SK-N-SH (cell line): Measurements from ENCODE around the gene CTNNA3. TPM values are rescaled to one million over a fixed set of nuclear protein-coding genes. Genes with fewer than 3 reads are reported as not detected.

Experiments used
- CTCF ChIA-PET: fragments of 300-600, 350-600 bp; formaldehyde crosslinking; extraction: SDS; loops from one replicate; lab custom pipeline; 2021; lab: Yijun Ruan, JAX
- POLR2A ChIA-PET: fragments of 350-600 bp; sonication (Branson Sonifier 250); formaldehyde crosslinking; extraction: SDS; loops from one replicate; lab custom pipeline; 2020; ENCODE audit warnings: antibody characterized with exemption, inconsistent platforms; lab: Yijun Ruan, JAX
- DNase-seq: peaks from one replicate; pipeline ENCODE4 v3.0.0; 2012
- H2AFZ ChIP-seq: fragments of 200-600 bp; sonication (generic); 2 replicates; pipeline ENCODE4 v1.8.1; 2016; ENCODE audit warnings: antibody characterized with exemption, mild to moderate bottlenecking, low read depth
- H3F3A ChIP-seq: fragments of 200-600 bp; sonication (generic); replicated peaks from 2 replicates; pipeline ENCODE3; 2016; ENCODE audit warnings: antibody characterized with exemption, mild to moderate bottlenecking; ENCODE audit not compliant: insufficient read depth
- H3K27ac ChIP-seq, 2 experiments: fragments of 200-500 bp in 1 of 2; fragments of 200-600 bp in 1 of 2; sonication (Bioruptor generic) in 1 of 2; sonication (generic), shearing (Covaris generic) in 1 of 2; 2 replicates each; pipeline versions ENCODE4 v1.5.1 to v1.6.1; 2014 to 2016; ENCODE audit warnings: low read depth in 2 of 2, inconsistent platforms in 1 of 2, low read length in 1 of 2, mild to moderate bottlenecking in 1 of 2, mixed read lengths in 1 of 2
- H3K27me3 ChIP-seq: fragments of 200-600 bp; sonication (generic), shearing (Covaris generic); 2 replicates; pipeline ENCODE4 v1.6.1; 2016; ENCODE audit warnings: mixed run types; ENCODE audit not compliant: insufficient read depth
- H3K36me3 ChIP-seq, 2 experiments: fragments of 200-500 bp in 1 of 2; fragments of 200-600 bp in 1 of 2; sonication (Bioruptor generic) in 1 of 2; sonication (generic) in 1 of 2; replicated peaks in 1 of 2; 2 replicates each; pipeline versions ENCODE3 to v1.5.1; 2014 to 2016; ENCODE audit warnings: low read length in 1 of 2, mild to moderate bottlenecking in 1 of 2; ENCODE audit not compliant: insufficient read depth in 2 of 2, control insufficient read depth in 1 of 2
- H3K4me1 ChIP-seq, 2 experiments: fragments of 200-500 bp in 1 of 2; fragments of 200-600 bp in 1 of 2; sonication (Bioruptor generic) in 1 of 2; sonication (generic), shearing (Covaris generic) in 1 of 2; 2 replicates each; pipeline versions ENCODE4 v1.5.1 to v1.6.1; 2014 to 2016; ENCODE audit warnings: low read depth in 1 of 2, low read length in 1 of 2, mixed run types in 1 of 2; ENCODE audit not compliant: insufficient read depth in 2 of 2, control insufficient read depth in 1 of 2
- H3K4me2 ChIP-seq: fragments of 200-600 bp; sonication (generic), shearing (Covaris generic); 2 replicates; pipeline ENCODE4 v1.6.1; 2017; ENCODE audit warnings: mixed run types
- H3K4me3 ChIP-seq, 2 experiments: fragments of 200-500 bp in 1 of 2; fragments of 200-600 bp in 1 of 2; sonication (Bioruptor generic) in 1 of 2; sonication (generic), shearing (Covaris generic) in 1 of 2; 2 replicates each; pipeline versions ENCODE4 v1.5.1 to v1.8.1; 2014 to 2016; ENCODE audit warnings: low read depth in 2 of 2, inconsistent platforms in 1 of 2, low read length in 1 of 2, mild to moderate bottlenecking in 1 of 2, mixed read lengths in 1 of 2, moderate library complexity in 1 of 2
- H3K79me2 ChIP-seq: fragments of 200-600 bp; sonication (generic); 2 replicates; pipeline ENCODE4 v1.8.1; 2017; ENCODE audit warnings: mild to moderate bottlenecking; ENCODE audit not compliant: insufficient read depth
- H3K9ac ChIP-seq: fragments of 200-600 bp; sonication (generic); 2 replicates; pipeline ENCODE4 v1.6.1; 2017; ENCODE audit warnings: mixed run types
- H3K9me2 ChIP-seq: fragments of 200-600 bp; sonication (generic); 2 replicates; pipeline ENCODE4 v1.6.1; 2017; ENCODE audit warnings: mixed run types
- H3K9me3 ChIP-seq: fragments of 200-600 bp; sonication (generic); 2 replicates; pipeline ENCODE4 v1.6.1; 2017; ENCODE audit warnings: mixed run types, mild to moderate bottlenecking, moderate library complexity
- H4K20me1 ChIP-seq: fragments of 200-600 bp; sonication (generic); 2 replicates; pipeline ENCODE4 v1.6.1; 2017; ENCODE audit warnings: mild to moderate bottlenecking, mixed run types; ENCODE audit not compliant: insufficient read depth
- CHD2 ChIP-seq: fragments of 150-350 bp; IDR thresholded peaks from 2 replicates; pipeline ENCODE4 v1.6.1; 2018; ENCODE audit warnings: low read length; ENCODE audit not compliant: partially characterized antibody
- EP300 ChIP-seq, 2 experiments: IDR thresholded peaks; 2 replicates each; pipeline versions ENCODE4 v1.4.0 to v1.6.1; 2012; ENCODE audit warnings: borderline replicate concordance in 1 of 2, low read depth in 1 of 2, low read length in 1 of 2
- FOSL2 ChIP-seq: IDR thresholded peaks from 2 replicates; pipeline ENCODE4 v1.4.0; 2012; ENCODE audit warnings: low read depth, mild to moderate bottlenecking, moderate library complexity, borderline replicate concordance
- FOXJ3 ChIP-seq: sonication (generic); formaldehyde crosslinking; IDR thresholded peaks from 2 replicates; pipeline ENCODE4 v1.5.1; 2020; ENCODE audit warnings: mild to moderate bottlenecking, missing genetic modification reagents
- JUND ChIP-seq: IDR thresholded peaks from 2 replicates; pipeline ENCODE4 v1.4.0; 2012
- SIN3A ChIP-seq: IDR thresholded peaks from 2 replicates; pipeline ENCODE4 v1.6.1; 2012; ENCODE audit warnings: low read depth, mild to moderate bottlenecking, low read length, moderate library complexity, borderline replicate concordance
- WGBS: methylation state at CpG from one replicate; pipeline ENCODE4 v1.1.6; 2017; ENCODE audit warnings: low lambda C conversion rate; 5-methylcytosine and 5-hydroxymethylcytosine counted together
- polyA plus RNA-seq, 3 experiments: library from polyadenylated mRNA; depleted of rRNA; stranded (reverse); fragments of >200 nt; gene quantifications; 2 replicates each; pipeline ENCODE4 v1.2.3, GENCODE V29; 2012
- TF ChIP-seq, protein P1 (sequence below): IDR thresholded peaks from 2 replicates; pipeline ENCODE4 v1.4.0; 2012; ENCODE audit warnings: low read depth
- TF ChIP-seq, protein P2 (sequence below): fragments of 200-600 bp; sonication (generic); IDR thresholded peaks from 2 replicates; pipeline ENCODE4 v1.6.1; 2017; ENCODE audit warnings: antibody characterized with exemption, mild to moderate bottlenecking, moderate library complexity
- TF ChIP-seq, protein P3 (sequence below): fragments of 150-350 bp; IDR thresholded peaks from 2 replicates; pipeline ENCODE4 v1.6.1; 2017; ENCODE audit warnings: antibody characterized with exemption, low read length, low read depth, borderline replicate concordance

Gene CTNNA3
- polyA plus RNA-seq, 1 of the 3 experiments (the other 2 are of a cell fraction): not detected

DNA sequence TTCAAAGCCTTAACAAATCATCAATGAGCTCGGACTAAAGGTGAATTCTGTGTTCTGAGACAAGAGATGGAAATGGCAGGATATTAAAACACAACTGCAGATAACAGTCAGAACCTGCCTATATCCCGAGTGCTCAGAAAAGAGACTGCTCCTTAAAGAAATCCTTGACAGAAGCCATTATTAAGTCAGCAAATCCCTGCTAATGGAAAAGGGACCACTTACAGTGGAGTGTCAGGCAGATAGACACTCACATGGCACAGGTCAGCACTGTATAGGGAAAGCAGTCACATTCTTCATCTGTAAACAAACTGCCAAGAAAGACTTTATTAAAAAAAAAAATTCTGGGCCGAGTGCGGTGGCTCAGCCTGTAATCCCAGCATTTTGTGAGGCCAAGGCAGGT is 917.6 kb downstream of the CTNNA3 start:
- Histone ChIP-seq H3K9me2 (no peaks in the 10 kb centered on the region), H3K4me2 (no peak overlapping the region), H4K20me1 (no peaks in the 10 kb centered on the region), H3K79me2 (no peaks in the 10 kb centered on the region), H3K36me3 (no peaks in the 10 kb centered on the region), H3K27ac (no peak overlapping the region), H2AFZ (no peak overlapping the region), H3K4me3 (no peak overlapping the region), H3K4me1 (no peaks in the 10 kb centered on the region), H3K27me3 (no peaks in the 10 kb centered on the region; the same call in 1 of the 2 replicates), H3K9me3 (no peaks in the 10 kb centered on the region), H3F3A (no peaks in the 10 kb centered on the region), H3K9ac (no peak overlapping the region)
- ChIA-PET POLR2A (no interaction called here), CTCF (no interaction called here)
- TF ChIP-seq, protein P1, sequence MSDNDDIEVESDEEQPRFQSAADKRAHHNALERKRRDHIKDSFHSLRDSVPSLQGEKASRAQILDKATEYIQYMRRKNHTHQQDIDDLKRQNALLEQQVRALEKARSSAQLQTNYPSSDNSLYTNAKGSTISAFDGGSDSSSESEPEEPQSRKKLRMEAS: no peak
- 18% methylated on average over 4 of the region's 4 CpGs for WGBS
- DNase-seq: no peak

GRCh38 chr10:66777665-66778064 is 918.3 kb downstream of the CTNNA3 start:
- ChIA-PET POLR2A (no interaction called here), CTCF (interaction anchor here (0.6 kb wide), 1 partner anchor 8 kb away, joined by 3 read pairs; no protein-coding TSS in a partner anchor)
- Histone ChIP-seq H3F3A (no peaks in the 10 kb centered on the region), H3K27ac (no peak overlapping the region), H3K79me2 (no peaks in the 10 kb centered on the region), H3K4me1 (no peaks in the 10 kb centered on the region), H2AFZ (no peak overlapping the region), H3K9ac (no peak overlapping the region), H3K36me3 (no peaks in the 10 kb centered on the region), H3K4me2 (no peak overlapping the region), H3K9me2 (no peaks in the 10 kb centered on the region), H4K20me1 (no peaks in the 10 kb centered on the region), H3K4me3 (no peak overlapping the region), H3K9me3 (no peaks in the 10 kb centered on the region), H3K27me3 (no peaks in the 10 kb centered on the region; the same call in 1 of the 2 replicates)
- no peak for DNase-seq
- 4% methylated on average over 2 of the region's 2 CpGs for WGBS
- no peak for TF ChIP-seq JUND
- TF ChIP-seq CHD2: no peak
- no peak for TF ChIP-seq EP300 (IDR thresholded peaks at IDR 0.05; ENCODE audit: borderline replicate concordance in 1 of 2, low read depth in 1 of 2, low read length in 1 of 2)
- TF ChIP-seq, protein P2, sequence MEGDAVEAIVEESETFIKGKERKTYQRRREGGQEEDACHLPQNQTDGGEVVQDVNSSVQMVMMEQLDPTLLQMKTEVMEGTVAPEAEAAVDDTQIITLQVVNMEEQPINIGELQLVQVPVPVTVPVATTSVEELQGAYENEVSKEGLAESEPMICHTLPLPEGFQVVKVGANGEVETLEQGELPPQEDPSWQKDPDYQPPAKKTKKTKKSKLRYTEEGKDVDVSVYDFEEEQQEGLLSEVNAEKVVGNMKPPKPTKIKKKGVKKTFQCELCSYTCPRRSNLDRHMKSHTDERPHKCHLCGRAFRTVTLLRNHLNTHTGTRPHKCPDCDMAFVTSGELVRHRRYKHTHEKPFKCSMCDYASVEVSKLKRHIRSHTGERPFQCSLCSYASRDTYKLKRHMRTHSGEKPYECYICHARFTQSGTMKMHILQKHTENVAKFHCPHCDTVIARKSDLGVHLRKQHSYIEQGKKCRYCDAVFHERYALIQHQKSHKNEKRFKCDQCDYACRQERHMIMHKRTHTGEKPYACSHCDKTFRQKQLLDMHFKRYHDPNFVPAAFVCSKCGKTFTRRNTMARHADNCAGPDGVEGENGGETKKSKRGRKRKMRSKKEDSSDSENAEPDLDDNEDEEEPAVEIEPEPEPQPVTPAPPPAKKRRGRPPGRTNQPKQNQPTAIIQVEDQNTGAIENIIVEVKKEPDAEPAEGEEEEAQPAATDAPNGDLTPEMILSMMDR: no peak
- TF ChIP-seq, protein P3, sequence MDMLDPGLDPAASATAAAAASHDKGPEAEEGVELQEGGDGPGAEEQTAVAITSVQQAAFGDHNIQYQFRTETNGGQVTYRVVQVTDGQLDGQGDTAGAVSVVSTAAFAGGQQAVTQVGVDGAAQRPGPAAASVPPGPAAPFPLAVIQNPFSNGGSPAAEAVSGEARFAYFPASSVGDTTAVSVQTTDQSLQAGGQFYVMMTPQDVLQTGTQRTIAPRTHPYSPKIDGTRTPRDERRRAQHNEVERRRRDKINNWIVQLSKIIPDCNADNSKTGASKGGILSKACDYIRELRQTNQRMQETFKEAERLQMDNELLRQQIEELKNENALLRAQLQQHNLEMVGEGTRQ: no peak
- TF ChIP-seq FOXJ3: no peak
- no peak for TF ChIP-seq FOSL2
- TF ChIP-seq SIN3A: no peak
